K562 (cell line): ENCODE measurements around the gene HYAL1. TPM values are rescaled to one million over a fixed set of nuclear protein-coding genes. Genes with fewer than 3 reads are reported as not detected.
A peak's percentile ranks its signal among the peaks of the same experiment; 100 is the strongest.

ENCODE experiments used
- ATAC-seq: fragments of 200-7000 bp; cut with Tn5 transposase; 3 replicates; pipeline ENCODE4 v1.9.1; 2020; ENCODE audit warnings: moderate library complexity
- BruUV-seq: library from RNA; stranded (reverse); fragments of 400-500 nt; replicated peaks from 2 replicates; lab custom pipeline; 2021; lab: Mats Ljungman, UMichigan
- CTCF ChIA-PET: fragments of 300-600 bp; formaldehyde crosslinking; extraction: SDS; loops from one replicate; lab custom pipeline; 2021; ENCODE audit warnings: low intra/inter-chr PET ratio; lab: Yijun Ruan, JAX
- POLR2A ChIA-PET: fragments of 300-600, 350-650 bp; sonication (Branson Sonifier 250); formaldehyde crosslinking; extraction: SDS; loops from one replicate; lab custom pipeline; 2021; ENCODE audit warnings: antibody characterized with exemption, inconsistent platforms; lab: Yijun Ruan, JAX
- DNase-seq, 4 experiments: peaks; one replicate each; pipeline versions ENCODE4 v3.0.0 to v3.0.0-alpha.2; 2011 to 2018; ENCODE audit warnings: low spot score in 3 of 4, mixed read lengths in 3 of 4; ENCODE audit errors: extremely low read depth in 1 of 4
- FAIRE-seq: peaks from 2 replicates; lab custom pipeline; 2011; peaks lifted over from hg19 to GRCh38; lab: Jason Lieb, UNC
- H2AFZ ChIP-seq: 2 replicates; pipeline ENCODE4 v1.6.0; 2011; ENCODE audit warnings: low read depth, low read length, control low read depth, inconsistent platforms
- H3K27ac ChIP-seq: fragments of 200-600 bp; 3 replicates; pipeline ENCODE4 v1.8.0; 2011; ENCODE audit warnings: low read depth, mild to moderate bottlenecking, control low read depth, inconsistent platforms, low read length, moderate library complexity, mixed read lengths; ENCODE audit errors: extremely low read depth
- H3K27me3 ChIP-seq, 2 experiments: fragments of 300-600 bp in 1 of 2; 2 replicates in 1 of 2; 3 replicates in 1 of 2; pipeline versions ENCODE4 v1.6.0 to v1.8.0; 2011; ENCODE audit warnings: inconsistent platforms in 2 of 2, low read length in 2 of 2, mild to moderate bottlenecking in 1 of 2, mixed read lengths in 1 of 2, moderate library complexity in 1 of 2; ENCODE audit not compliant: control insufficient read depth in 2 of 2, insufficient read depth in 2 of 2
- H3K36me3 ChIP-seq: fragments of 300-600 bp; 3 replicates; pipeline ENCODE4 v1.8.0; 2011; ENCODE audit warnings: mild to moderate bottlenecking, low read length, inconsistent platforms; ENCODE audit not compliant: control insufficient read depth, insufficient read depth
- H3K4me1 ChIP-seq, 2 experiments: fragments of 200-600 bp in 1 of 2; replicated peaks in 1 of 2; 2 replicates in 1 of 2; 3 replicates in 1 of 2; pipeline versions ENCODE4 v1.5.1 to v1.8.0; 2011; ENCODE audit warnings: inconsistent platforms in 2 of 2, low read length in 2 of 2, mild to moderate bottlenecking in 1 of 2, mixed read lengths in 1 of 2, moderate library complexity in 1 of 2; ENCODE audit not compliant: control insufficient read depth in 2 of 2, insufficient read depth in 2 of 2
- H3K4me2 ChIP-seq: 2 replicates; pipeline ENCODE4 v1.6.1; 2011; ENCODE audit warnings: low read length, control low read depth, inconsistent platforms, mixed read lengths; ENCODE audit not compliant: insufficient read depth
- H3K4me3 ChIP-seq: fragments of 200-600 bp; sonication (generic), shearing (Covaris generic); 2 replicates; pipeline ENCODE4 v1.5.1; 2016; ENCODE audit warnings: control low read depth, inconsistent platforms
- H3K79me2 ChIP-seq: fragments of 200-600 bp; 3 replicates; pipeline ENCODE4 v1.8.0; 2011; ENCODE audit warnings: low read length, inconsistent platforms; ENCODE audit not compliant: control insufficient read depth, insufficient read depth
- H3K9ac ChIP-seq, 2 experiments: 2 replicates each; pipeline versions ENCODE4 v1.6.0 to v1.6.1; 2011; ENCODE audit warnings: low read depth in 2 of 2, low read length in 2 of 2, control low read depth in 1 of 2, inconsistent platforms in 1 of 2, mild to moderate bottlenecking in 1 of 2, mixed read lengths in 1 of 2; ENCODE audit not compliant: insufficient read depth in 1 of 2
- H3K9me1 ChIP-seq: one replicate; pipeline ENCODE4 v1.6.0; 2011; ENCODE audit warnings: inconsistent platforms, mild to moderate bottlenecking, low read length, moderate library complexity; ENCODE audit not compliant: control insufficient read depth, insufficient read depth
- H3K9me3 ChIP-seq: replicated peaks from 2 replicates; pipeline ENCODE4 v1.5.1; 2011; ENCODE audit warnings: low read depth, low read length, inconsistent platforms; ENCODE audit not compliant: control insufficient read depth, insufficient read depth
- H4K20me1 ChIP-seq: replicated peaks from 2 replicates; pipeline ENCODE4 v1.6.1; 2011; ENCODE audit warnings: low read length, inconsistent platforms, mixed read lengths; ENCODE audit not compliant: control insufficient read depth, insufficient read depth
- ADNP ChIP-seq: fragments of 200-800 bp; sonication (Bioruptor generic); IDR thresholded peaks from 2 replicates; pipeline ENCODE4 v1.6.1; 2016; ENCODE audit warnings: missing genetic modification characterization, missing compliant biosample characterization
- ARID1B ChIP-seq: fragments of 450-650 bp; IDR thresholded peaks from 2 replicates; pipeline ENCODE4 v1.6.1; 2016; ENCODE audit warnings: antibody characterized with exemption, mild to moderate bottlenecking, inconsistent platforms
- ETV6 ChIP-seq, 3 experiments: fragments of 150-350 bp in 1 of 3; sonication (generic) in 1 of 3; formaldehyde crosslinking in 1 of 3; IDR thresholded peaks; 2 replicates each; pipeline versions ENCODE4 v1.6.1 to v1.8.0; 2014 to 2022; ENCODE audit warnings: borderline replicate concordance in 2 of 3, low read depth in 2 of 3, antibody characterized with exemption in 1 of 3, low read length in 1 of 3, mild to moderate bottlenecking in 1 of 3, missing genetic modification reagents in 1 of 3
- FOXK1 ChIP-seq: sonication (generic); formaldehyde crosslinking; IDR thresholded peaks from 2 replicates; pipeline ENCODE4 v1.8.0; 2022; ENCODE audit warnings: missing genetic modification reagents, mild to moderate bottlenecking, borderline replicate concordance
- GABPB2 ChIP-seq: fragments of 250-450 bp; sonication (Bioruptor Pico); conservative IDR thresholded peaks from 2 replicates; pipeline ENCODE4 v1.5.1; 2021; ENCODE audit warnings: mild to moderate bottlenecking
- MIER1 ChIP-seq: fragments of 450-650 bp; IDR thresholded peaks from 2 replicates; pipeline ENCODE4 v1.6.1; 2016; ENCODE audit warnings: antibody characterized with exemption, mild to moderate bottlenecking, low read depth
- NR0B1 ChIP-seq: fragments of 450-650 bp; IDR thresholded peaks from one replicate; pipeline ENCODE4 v1.6.1; 2018; ENCODE audit warnings: mild to moderate bottlenecking, moderate library complexity; ENCODE audit not compliant: partially characterized antibody
- RBM15 ChIP-seq: fragments of 200-400 bp; formaldehyde crosslinking; IDR thresholded peaks from 2 replicates; pipeline ENCODE4 v1.6.1; 2018; ENCODE audit warnings: mild to moderate bottlenecking, low read length, moderate library complexity; ENCODE audit not compliant: insufficient read depth
- SREBF1 ChIP-seq: fragments of 150-350 bp; IDR thresholded peaks from 2 replicates; pipeline ENCODE4 v1.6.1; 2014; ENCODE audit warnings: antibody characterized with exemption, low read depth, low read length, borderline replicate concordance
- TBL1XR1 ChIP-seq, 2 experiments: IDR thresholded peaks; 2 replicates each; pipeline ENCODE4 v1.6.1; 2012; ENCODE audit warnings: improper control_type of control experiment in 2 of 2, low read length in 2 of 2, mild to moderate bottlenecking in 1 of 2
- TCF15 ChIP-seq: fragments of 250-450 bp; sonication (Bioruptor Pico); IDR thresholded peaks from 2 replicates; pipeline ENCODE4 v1.8.0; 2022; ENCODE audit warnings: moderate library complexity, mild to moderate bottlenecking, inconsistent platforms
- ZNF354B ChIP-seq: fragments of 250-450 bp; sonication (Bioruptor Pico); IDR thresholded peaks from 2 replicates; pipeline ENCODE4 v1.4.0; 2020
- ZNF511 ChIP-seq: sonication (generic); formaldehyde crosslinking; IDR thresholded peaks from 2 replicates; pipeline ENCODE4 v1.8.0; 2022; ENCODE audit warnings: mild to moderate bottlenecking, missing genetic modification reagents
- ZNF586 ChIP-seq: fragments of 450-650 bp; formaldehyde crosslinking; conservative IDR thresholded peaks from 2 replicates; pipeline ENCODE4 v1.4.0; 2020; ENCODE audit warnings: mild to moderate bottlenecking, moderate library complexity
- WGBS: fragments of 100-300 bp; shearing (Covaris generic); methylation state at CpG from one replicate; pipeline ENCODE4 v1.1.6; 2016; ENCODE audit warnings: low coverage, mixed read lengths; ENCODE audit not compliant: insufficient coverage; ENCODE audit errors: missing lambda C conversion rate; 5-methylcytosine and 5-hydroxymethylcytosine counted together
- in situ Hi-C: fragments of 300-500 bp; cut with MboI; formaldehyde crosslinking; loops from 4 replicates; pipeline ENCODE4 v1.15.0; 2018; ENCODE audit warnings: inconsistent platforms, mixed read lengths
- intact Hi-C: fragments of 100-400 bp; cut with micrococcal nuclease; formaldehyde crosslinking; loops from 2 replicates; pipeline ENCODE4 v1.14.2; 2022
- polyA plus RNA-seq, 8 experiments: library from polyadenylated mRNA; depleted of rRNA in 4 of 8; stranded (reverse) in 5 of 8; unstranded in 3 of 8; fragments of >200 nt; fragmentation: Nextera tagmentation in 2 of 8; fragmentation: Illumina TruSeq in 1 of 8; extraction: Ambion mirVana in 2 of 8; extraction: Trizol in 1 of 8; gene quantifications; 2 replicates each; pipeline versions ENCODE4 v1.2.1 to v1.2.3, GENCODE V29; 2011 to 2014; ENCODE audit warnings: inconsistent platforms in 1 of 8, missing spikeins in 1 of 8
- total RNA-seq, 7 experiments: library from RNA; depleted of rRNA in 6 of 7; stranded (reverse); fragments of >200 nt in 6 of 7; fragmentation: Illumina TruSeq in 2 of 7; extraction: Trizol in 2 of 7; gene quantifications; 2 replicates each; pipeline versions ENCODE4 v1.2.1 to v1.2.3, GENCODE V29; 2011 to 2021; ENCODE audit warnings: low replicate concordance in 1 of 7

The HYAL1 gene
- total and polyA plus RNA-seq, 9 of the 15 experiments (the other 6 are each of a cell fraction or from before 2014, with no cell fraction given): 1.4 to 8.5 (median 4.7) TPM

- no peak for TF ChIP-seq MIER1
- no peak for TF ChIP-seq ZNF354B (CRISPR knock-in tag)
Measured at GRCh38 chr3:50336452-50337174, 33.2 kb upstream of the HYAL1 start (continued).

- intact Hi-C loops (no loop called here), in situ Hi-C loops (no loop called here)
- Histone ChIP-seq H3K4me1 (peaks cover 24 to 32% of the 10 kb centered on the region in 2 experiments; a peak in 4 of 5 replicates), H4K20me1 (peaks cover 18% of the 10 kb centered on the region), H3K9ac (peak overlapping the region in 1 of 2 experiments; percentile 24; a peak in 2 of 4 replicates), H3K4me3 (no peak overlapping the region), H3K27me3 (no peaks in the 10 kb centered on the region), H3K27ac (peak overlapping the region; percentile 49; the same call in 1 of the 3 replicates), H3K4me2 (peak overlapping the region; percentile 1; the same call in 1 of the 2 replicates), H2AFZ (no peak overlapping the region), H3K9me1 (peaks cover 4% of the 10 kb centered on the region), H3K9me3 (no peaks in the 10 kb centered on the region), H3K36me3 (peaks cover 67% of the 10 kb centered on the region; the same call in 2 of the 3 replicates), H3K79me2 (peaks cover 71% of the 10 kb centered on the region)
- DNase-seq (no peak), ATAC-seq (no peak), FAIRE-seq (no peak)
- no TSS peak for BruUV-seq
- WGBS: 72% methylated on average over 5 of the region's 5 CpGs
- POLR2A ChIA-PET: interaction anchor here (0.6 to 1.7 kb wide), 5 partner anchors 15 to 99 kb away, joined by 3 to 4 read pairs (median 3); no protein-coding TSS in a partner anchor
- CTCF ChIA-PET: no interaction called here
- TF ChIP-seq ARID1B (no peak), ZNF511 (CRISPR knock-in tag) (no peak), SREBF1 (no peak), TCF15 (CRISPR knock-in tag) (no peak), RBM15 (no peak), ZNF586 (CRISPR knock-in tag) (no peak), ETV6 (IDR thresholded peaks at IDR 0.05; ENCODE audit: borderline replicate concordance in 1 of 2, low read depth in 2 of 2, low read length in 1 of 2) (no peak), ETV6 (CRISPR knock-in tag; IDR thresholded peaks at IDR 0.05; ENCODE audit: borderline replicate concordance) (no peak), ADNP (tag) (no peak), FOXK1 (no peak), TBL1XR1 (IDR thresholded peaks at IDR 0.05; ENCODE audit: low read length in 2 of 2) (no peak), GABPB2 (CRISPR knock-in tag) (no peak), NR0B1 (no peak)
Measured at GRCh38 chr3:50334339-50335075, 31.1 kb upstream of the HYAL1 start.
